GM19463 (cell line): Measurements from ENCODE around the gene MFSD12.
"Not testable (repeated sequence)": the region's sequence is repeated elsewhere in the genome, so short reads cannot be mapped to it uniquely, and the experiment has no call there.

Source experiments
- ATAC-seq: cut with Tn5 transposase; IDR thresholded peaks from one replicate; pipeline ENCODE4 v1.9.1; 2021; ENCODE audit warnings: mild to moderate bottlenecking, moderate library complexity; ENCODE audit not compliant: unreplicated experiment

The MFSD12 gene

DNA sequence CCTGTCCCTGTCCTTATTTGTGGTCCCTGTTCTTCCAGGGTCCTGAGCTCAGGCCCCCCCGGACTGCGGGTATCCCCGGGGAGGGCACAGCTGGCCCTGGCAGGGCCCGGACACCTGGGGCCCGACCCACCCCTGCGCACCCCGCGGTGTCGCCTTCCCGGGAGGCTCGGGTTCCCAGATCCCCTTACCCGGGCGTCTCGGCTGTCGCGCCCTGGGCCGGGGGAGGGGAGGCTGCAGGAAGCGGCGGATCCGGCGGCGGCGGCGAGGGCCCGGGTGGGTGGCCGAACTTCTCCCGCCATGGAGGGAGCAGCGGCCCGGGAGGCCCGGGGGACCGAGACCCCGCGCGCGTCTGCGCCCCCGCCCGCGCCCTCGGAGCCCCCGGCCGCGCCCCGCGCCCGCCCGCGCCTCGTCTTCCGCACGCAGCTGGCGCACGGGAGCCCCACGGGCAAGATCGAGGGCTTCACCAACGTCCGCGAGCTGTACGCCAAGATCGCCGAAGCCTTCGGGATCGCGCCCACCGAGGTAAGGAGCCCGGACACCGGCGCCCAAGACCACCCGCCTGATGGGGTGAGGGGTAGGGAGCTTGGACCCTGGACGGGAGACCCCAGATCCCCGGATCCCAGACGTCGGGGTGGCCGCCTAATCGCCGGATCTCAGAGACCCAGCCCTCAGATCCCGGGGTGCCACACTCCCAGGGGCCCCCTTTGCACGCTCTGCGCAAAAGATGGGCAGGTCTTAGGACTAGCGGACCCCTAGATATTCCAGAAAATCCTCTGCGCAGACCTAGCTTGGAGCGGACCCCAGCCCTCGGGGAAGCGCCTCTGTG, 28.1 kb upstream of the MFSD12 start, which contains the start of gene GIPC3:
TSS of gene GIPC3 (plus strand) at position 178 of the 826 bp plus-strand sequence. CDS start at position 298, 120 bp downstream.
- no peak for ATAC-seq

GRCh38 chr19:3584036-3584802, 26.8 kb upstream of the MFSD12 start:
- ATAC-seq, result not testable (repeated sequence)

DNA sequence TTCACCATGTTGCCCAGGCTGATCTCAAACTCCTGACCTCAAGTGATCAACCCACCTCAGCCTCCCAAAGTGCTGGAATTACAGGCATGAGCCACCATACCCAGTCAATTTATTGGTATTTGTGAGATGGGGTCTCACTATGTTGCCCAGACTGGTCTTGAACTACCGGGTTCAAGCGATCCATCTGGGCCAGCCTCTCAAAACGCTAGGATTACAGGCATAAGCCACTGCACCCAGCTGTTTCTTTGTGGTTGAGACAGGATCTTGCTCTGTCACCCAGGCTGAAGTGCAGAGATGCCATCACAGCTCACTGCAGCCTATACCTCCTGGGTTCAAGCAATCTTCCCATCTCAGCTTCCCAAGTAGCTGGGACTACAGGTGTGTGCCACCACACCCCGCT, 24.4 kb upstream of the MFSD12 start:
- ATAC-seq, result not testable (repeated sequence)

DNA sequence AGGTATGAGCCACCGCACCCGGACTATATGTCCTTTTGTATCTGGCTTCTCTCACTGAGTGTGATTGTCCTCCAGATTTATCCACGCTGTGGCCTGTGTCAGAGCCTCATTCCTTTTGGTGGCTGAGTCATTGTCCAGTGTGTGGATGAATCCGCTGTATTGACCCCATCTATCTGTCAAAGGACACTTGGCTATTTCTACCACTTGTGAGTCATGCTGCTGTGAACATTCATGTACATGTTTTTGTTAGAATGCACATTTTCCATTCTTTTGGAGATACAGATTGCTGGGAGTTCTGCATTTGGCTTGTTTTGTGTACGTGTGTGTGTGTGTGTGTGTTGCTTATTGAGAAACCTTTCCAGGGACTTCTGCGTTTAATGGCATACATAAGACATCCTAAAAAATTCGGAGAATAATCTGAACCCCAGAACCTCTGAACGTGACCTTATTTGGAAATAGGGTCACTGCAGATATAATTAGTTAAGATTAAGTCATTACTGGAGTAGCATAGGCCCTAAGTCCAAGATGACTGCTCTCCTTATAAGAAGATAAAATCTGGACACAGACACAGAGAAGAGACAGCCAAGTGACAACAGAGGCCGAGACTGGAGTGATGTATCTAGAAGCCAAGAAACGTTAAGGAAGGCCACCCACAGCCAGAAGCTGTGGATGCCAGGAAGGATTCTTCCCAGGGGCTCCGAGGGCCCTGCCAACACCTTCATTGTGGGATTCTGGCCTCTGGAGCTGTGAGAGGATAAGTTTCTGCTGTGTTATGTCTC, 23.0 kb upstream of the MFSD12 start:
- no peak for ATAC-seq

GRCh38 chr19:3578390-3578789, 21.0 kb upstream of the MFSD12 start:
- no peak for ATAC-seq

GRCh38 chr19:3577723-3578344, 20.4 kb upstream of the MFSD12 start:
- ATAC-seq, result no peak

DNA sequence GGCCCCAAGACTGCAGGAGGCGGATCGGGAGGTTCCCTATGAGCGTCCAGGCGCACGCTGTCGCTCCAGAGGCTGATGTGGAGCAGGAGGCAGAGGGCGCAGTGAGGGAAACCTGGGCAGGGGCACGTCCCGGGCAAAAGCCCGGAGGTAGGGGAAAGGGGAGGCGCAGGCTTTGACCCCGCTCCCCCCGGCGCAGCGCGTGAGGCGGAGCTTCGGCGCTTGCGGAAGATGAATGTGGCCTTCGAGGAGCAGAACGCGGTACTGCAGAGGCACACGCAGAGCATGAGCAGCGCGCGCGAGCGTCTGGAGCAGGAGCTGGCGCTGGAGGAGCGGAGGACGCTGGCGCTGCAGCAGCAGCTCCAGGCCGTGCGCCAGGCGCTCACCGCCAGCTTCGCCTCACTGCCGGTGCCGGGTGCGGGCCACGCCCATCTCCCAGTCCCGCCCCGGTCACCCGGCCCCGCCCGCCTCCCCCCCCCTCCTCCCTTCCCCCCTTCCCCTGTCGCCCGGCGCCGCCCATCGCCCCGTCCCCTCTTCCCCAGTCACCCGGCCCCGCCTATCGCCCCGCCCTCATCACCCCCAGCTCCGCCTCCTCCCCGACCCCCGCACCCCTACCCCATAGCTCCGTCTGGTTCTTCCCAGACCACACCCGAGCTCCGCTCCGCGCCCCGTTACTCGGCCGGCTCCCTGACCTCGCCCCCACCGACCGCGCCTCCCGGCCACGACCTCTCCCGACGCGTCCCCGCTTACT, 19.5 kb upstream of the MFSD12 start:
- ATAC-seq, result no peak

DNA sequence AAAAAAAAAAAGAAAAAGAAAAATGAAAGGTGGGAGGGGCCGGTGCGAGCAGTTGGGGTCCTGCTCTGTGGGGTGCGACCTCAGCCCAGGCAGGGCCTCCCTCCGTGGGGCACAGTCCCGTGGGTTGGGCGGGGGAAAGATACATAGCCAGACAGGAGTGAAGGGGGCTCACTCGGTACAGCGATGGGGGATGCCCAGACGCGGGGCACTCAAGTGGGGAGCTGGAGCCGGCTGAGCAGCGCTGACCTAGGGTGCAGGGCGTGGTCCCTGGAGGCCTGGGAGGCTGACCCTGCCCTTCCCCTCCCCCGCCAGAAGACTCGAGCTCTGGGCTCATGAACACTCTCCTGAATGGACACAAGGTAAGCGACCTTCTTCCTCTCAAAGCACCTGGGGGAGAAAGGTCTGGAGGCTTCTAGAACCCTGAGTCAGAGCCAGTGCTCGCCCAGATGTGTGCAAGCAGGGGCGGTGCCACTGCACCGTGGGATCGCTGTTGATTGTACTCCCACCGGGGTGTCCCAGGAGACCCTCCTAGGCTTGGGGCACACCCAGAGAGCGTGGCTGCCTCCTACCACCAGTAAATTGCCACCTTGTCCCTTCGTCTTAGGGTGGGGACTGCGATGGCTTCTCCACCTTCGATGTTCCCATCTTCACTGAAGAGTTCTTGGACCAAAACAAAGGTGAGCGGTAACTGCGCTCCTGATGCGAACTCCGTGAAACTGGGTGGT, 18.7 kb upstream of the MFSD12 start:
- ATAC-seq, result no peak

DNA sequence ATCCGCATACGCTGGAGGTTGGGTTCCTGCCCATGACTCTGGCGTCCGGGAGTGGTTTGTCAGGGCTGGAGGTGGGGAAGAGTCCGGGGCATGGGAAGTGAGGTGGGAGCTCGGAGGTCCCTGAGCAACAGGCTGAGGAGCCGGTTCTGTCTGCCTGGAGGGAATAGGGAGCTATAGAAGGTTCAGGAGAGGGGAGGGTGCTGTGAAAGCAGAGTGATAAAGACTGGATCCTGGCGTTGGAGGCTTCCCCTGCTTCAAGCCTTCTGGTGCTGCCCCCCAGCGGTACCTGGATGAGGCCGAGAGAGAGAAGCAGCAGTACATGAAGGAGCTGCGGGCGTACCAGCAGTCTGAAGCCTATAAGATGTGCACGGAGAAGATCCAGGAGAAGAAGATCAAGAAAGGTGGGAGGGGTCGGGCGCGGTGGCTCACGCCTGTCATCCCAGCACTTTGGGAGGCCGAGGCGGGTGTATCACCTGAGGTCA, 17.9 kb upstream of the MFSD12 start:
- no peak for ATAC-seq

DNA sequence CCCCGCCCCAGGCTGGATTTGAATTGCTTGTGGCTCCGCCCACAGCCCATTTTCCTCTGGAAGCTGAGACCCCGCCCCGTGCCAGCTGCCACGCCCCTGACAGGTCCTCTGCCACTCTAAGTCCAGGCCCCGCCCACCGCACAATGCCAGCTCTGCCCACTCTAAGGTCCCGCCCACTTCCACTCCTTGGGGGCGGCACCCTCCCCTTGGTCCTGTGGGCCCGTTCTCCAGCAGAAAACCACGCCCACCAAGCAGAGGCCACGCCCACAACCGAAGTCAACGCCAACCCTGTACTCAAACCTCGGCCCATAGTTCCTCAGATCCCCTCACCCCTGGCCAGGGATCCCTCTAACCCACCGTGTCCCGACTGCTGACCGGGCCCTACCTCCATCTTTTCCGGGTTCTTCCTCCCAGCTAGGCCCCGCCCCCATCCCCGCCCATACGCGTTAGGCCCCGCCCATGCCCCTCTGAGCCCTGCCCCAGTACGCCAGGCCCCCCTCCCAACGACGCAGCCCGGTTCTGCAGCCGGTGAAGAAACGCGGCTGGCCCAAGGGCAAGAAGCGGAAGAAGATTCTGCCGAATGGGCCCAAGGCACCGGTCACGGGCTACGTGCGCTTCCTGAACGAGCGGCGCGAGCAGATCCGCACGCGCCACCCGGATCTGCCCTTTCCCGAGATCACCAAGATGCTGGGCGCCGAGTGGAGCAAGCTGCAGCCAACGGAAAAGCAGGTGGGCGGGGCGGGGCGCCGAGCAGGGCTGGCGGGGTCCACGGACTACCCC, 16.7 kb upstream of the MFSD12 start:
- no peak for ATAC-seq

- no peak for ATAC-seq
Observed at GRCh38 chr19:3573162-3573857, 15.9 kb upstream of the MFSD12 start.

DNA sequence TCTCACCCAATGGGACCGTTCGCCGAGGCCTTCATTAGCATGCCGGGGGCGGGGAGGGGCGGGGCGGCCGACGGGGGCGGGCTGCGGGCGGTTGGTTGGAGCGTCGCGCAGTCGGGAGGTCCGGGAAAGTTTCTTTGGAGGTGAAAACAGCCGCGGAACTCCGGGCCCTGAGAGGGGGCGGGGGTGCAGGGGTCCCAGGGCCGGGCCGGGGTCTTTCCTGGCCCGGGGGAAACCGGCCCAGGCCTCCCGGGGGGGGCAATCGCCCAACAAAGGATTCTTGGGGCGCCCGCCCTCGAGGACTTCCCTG, 15.4 kb upstream of the MFSD12 start, which contains the start of gene HMG20B:
TSS of gene HMG20B (plus strand) at position 90 of the 307 bp plus-strand sequence. CDS start 366 bp downstream, outside the sequence.
- ATAC-seq, result no peak

GRCh38 chr19:3572132-3572854, 14.9 kb upstream of the MFSD12 start:
- peak; percentile 93 for ATAC-seq

- no peak for ATAC-seq
Observed at GRCh38 chr19:3570606-3571011, 13.2 kb upstream of the MFSD12 start.

DNA sequence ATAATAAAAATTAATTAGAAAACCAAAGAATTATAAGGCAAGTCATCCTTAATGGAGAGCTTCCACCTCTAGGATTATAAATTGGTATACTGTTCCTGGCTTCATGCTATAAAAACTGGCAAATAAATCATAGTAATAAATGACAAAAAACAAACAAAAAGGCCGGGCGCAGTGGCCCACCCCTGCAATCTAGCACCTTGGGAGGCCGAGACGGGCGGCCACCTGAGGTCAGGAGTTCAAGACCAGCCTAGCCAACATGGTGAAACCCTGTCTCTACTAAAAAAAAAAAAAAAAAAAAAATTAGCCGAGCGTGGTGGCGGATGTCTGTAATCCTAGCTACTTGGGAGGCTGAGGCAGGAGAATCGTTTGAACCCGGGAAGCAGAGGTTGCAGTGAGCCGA, 12.7 kb upstream of the MFSD12 start:
- ATAC-seq, result not testable (repeated sequence)

GRCh38 chr19:3565139-3565538, 7.8 kb upstream of the MFSD12 start:
- no peak for ATAC-seq
